Astrocyte (in vitro differentiated cells and primary cell): ENCODE measurements around the gene HSD3B7. TPM values are rescaled to one million over a fixed set of nuclear protein-coding genes. Genes with fewer than 3 reads are reported as not detected.

Experiments used
- DNase-seq: peaks from one replicate; pipeline ENCODE4 v3.0.0-alpha.2; 2010; ENCODE audit warnings: low read depth
- FAIRE-seq: peaks from 2 replicates; lab custom pipeline; 2011; peaks lifted over from hg19 to GRCh38; lab: Jason Lieb, UNC
- H2AFZ ChIP-seq: 2 replicates; pipeline ENCODE4 v1.6.0; 2012; ENCODE audit warnings: low read depth, low read length, inconsistent platforms
- H3K27ac ChIP-seq: 2 replicates; pipeline ENCODE4 v1.5.1; 2011; ENCODE audit warnings: low read depth, low read length, inconsistent platforms
- H3K27me3 ChIP-seq: 2 replicates; pipeline ENCODE4 v1.6.0; 2011; ENCODE audit warnings: low read length, inconsistent platforms; ENCODE audit not compliant: insufficient read depth
- H3K36me3 ChIP-seq: 2 replicates; pipeline ENCODE4 v1.5.1; 2011; ENCODE audit warnings: low read length, inconsistent platforms; ENCODE audit not compliant: insufficient read depth
- H3K4me1 ChIP-seq: 2 replicates; pipeline ENCODE4 v1.5.1; 2011; ENCODE audit warnings: low read length, inconsistent platforms; ENCODE audit not compliant: insufficient read depth
- H3K4me2 ChIP-seq: 2 replicates; pipeline ENCODE4 v1.6.0; 2012; ENCODE audit warnings: low read length, inconsistent platforms
- H3K4me3 ChIP-seq: 2 replicates; pipeline ENCODE4 v1.5.1; 2011; ENCODE audit warnings: low read depth, mild to moderate bottlenecking, low read length, inconsistent platforms; ENCODE audit not compliant: insufficient read depth
- H3K79me2 ChIP-seq: 2 replicates; pipeline ENCODE4 v1.6.0; 2012; ENCODE audit warnings: mild to moderate bottlenecking, low read length, inconsistent platforms; ENCODE audit not compliant: insufficient read depth
- H3K9ac ChIP-seq: 2 replicates; pipeline ENCODE4 v1.6.0; 2012; ENCODE audit warnings: mild to moderate bottlenecking, low read length, inconsistent platforms
- H3K9me3 ChIP-seq: 2 replicates; pipeline ENCODE4 v1.5.1; 2012; ENCODE audit warnings: low read depth, mild to moderate bottlenecking, low read length, inconsistent platforms; ENCODE audit not compliant: insufficient read depth
- H4K20me1 ChIP-seq: 2 replicates; pipeline ENCODE4 v1.6.0; 2012; ENCODE audit warnings: low read length, inconsistent platforms; ENCODE audit not compliant: insufficient read depth
- H3K27ac Mint-ChIP-seq: one replicate; pipeline ENCODE4 v1.8.0; 2021; ENCODE audit warnings: mild to moderate bottlenecking, mixed read lengths; ENCODE audit not compliant: unreplicated experiment
- H3K27me3 Mint-ChIP-seq: one replicate; pipeline ENCODE4 v1.8.0; 2021; ENCODE audit warnings: low read depth, mixed read lengths; ENCODE audit not compliant: unreplicated experiment
- H3K36me3 Mint-ChIP-seq: one replicate; pipeline ENCODE4 v1.8.0; 2021; ENCODE audit warnings: low read depth, mixed read lengths; ENCODE audit not compliant: unreplicated experiment
- H3K4me1 Mint-ChIP-seq: one replicate; pipeline ENCODE4 v1.8.0; 2021; ENCODE audit warnings: low read depth, mixed read lengths; ENCODE audit not compliant: unreplicated experiment
- H3K4me3 Mint-ChIP-seq: one replicate; pipeline ENCODE4 v1.8.0; 2021; ENCODE audit warnings: mild to moderate bottlenecking, moderate library complexity, mixed read lengths; ENCODE audit not compliant: unreplicated experiment
- H3K9me3 Mint-ChIP-seq: one replicate; pipeline ENCODE4 v1.8.0; 2021; ENCODE audit warnings: mild to moderate bottlenecking, mixed read lengths; ENCODE audit not compliant: unreplicated experiment
- EZH2 ChIP-seq: IDR thresholded peaks from 2 replicates; pipeline ENCODE4 v1.6.1; 2012; ENCODE audit warnings: mild to moderate bottlenecking, low read length, inconsistent platforms; ENCODE audit not compliant: insufficient read depth
- total RNA-seq: library from RNA; stranded (reverse); gene quantifications from 2 replicates; pipeline ENCODE4 v1.2.1, GENCODE V29; 2021
- TF ChIP-seq, protein P1 (sequence below): IDR thresholded peaks from 2 replicates; pipeline ENCODE4 v1.5.1; 2011; ENCODE audit warnings: low read depth, mild to moderate bottlenecking, inconsistent platforms, low read length, moderate library complexity; ENCODE audit not compliant: insufficient read depth

HSD3B7 gene
- total RNA-seq, 1 donor from 2014 or later, result 8.3 TPM

DNA sequence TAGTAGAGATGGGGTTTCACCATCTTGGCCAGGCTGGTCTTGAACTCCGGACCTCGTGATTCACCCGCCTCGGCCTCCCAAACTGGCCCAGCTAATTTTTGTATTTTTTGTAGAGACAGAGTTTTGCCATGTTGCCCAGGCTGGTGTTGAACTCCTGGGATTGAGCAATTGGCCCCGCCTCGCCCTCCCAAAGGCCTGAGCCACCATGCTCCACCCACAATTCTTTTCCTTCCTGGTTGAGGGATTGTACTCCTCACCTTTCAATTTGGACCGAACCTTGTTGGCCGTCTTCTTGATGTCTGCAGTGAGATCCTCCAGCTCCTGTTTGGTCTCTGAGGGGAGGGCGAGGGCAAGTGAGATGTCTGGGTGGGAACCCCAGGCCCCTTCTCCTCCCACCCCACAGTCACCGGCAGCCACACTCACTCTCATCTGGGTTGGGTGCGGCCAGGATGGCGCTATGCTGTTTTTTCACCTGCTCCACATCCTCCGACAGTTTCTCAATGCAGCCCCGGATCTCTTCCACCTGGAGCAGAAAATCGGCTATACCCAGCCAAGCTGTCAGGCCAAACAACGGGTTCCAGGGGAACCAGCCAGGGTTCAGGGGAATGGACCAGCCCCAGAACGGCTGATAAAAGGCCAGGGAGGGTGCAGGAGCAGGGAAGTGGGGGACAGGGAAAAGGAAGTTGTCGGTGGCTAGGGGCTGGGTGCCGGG is 15.8 kb downstream of the HSD3B7 start:
- H3K79me2 ChIP-seq, result peaks cover 39% of the 10 kb centered on the region
- peaks cover 11% of the 10 kb centered on the region for H4K20me1 ChIP-seq
- peak overlapping the region; percentile 18 for H3K27ac Mint-ChIP-seq
- H3K9ac ChIP-seq, result no peak overlapping the region
- no peaks in the 10 kb centered on the region for H3K27me3 ChIP-seq
- H3K27me3 Mint-ChIP-seq, result no peaks in the 10 kb centered on the region
- no peak overlapping the region for H2AFZ ChIP-seq
- H3K9me3 ChIP-seq, result no peaks in the 10 kb centered on the region
- H3K36me3 Mint-ChIP-seq, result peaks cover 5% of the 10 kb centered on the region
- no peak overlapping the region for H3K4me3 Mint-ChIP-seq
- H3K4me1 Mint-ChIP-seq, result peaks cover 52% of the 10 kb centered on the region
- no peaks in the 10 kb centered on the region for H3K9me3 Mint-ChIP-seq
- H3K27ac ChIP-seq, result no peak overlapping the region
- no peaks in the 10 kb centered on the region for H3K36me3 ChIP-seq
- no peak overlapping the region for H3K4me3 ChIP-seq
- H3K4me2 ChIP-seq, result no peak overlapping the region
- H3K4me1 ChIP-seq, result peaks cover 38% of the 10 kb centered on the region
- TF ChIP-seq, protein P1, sequence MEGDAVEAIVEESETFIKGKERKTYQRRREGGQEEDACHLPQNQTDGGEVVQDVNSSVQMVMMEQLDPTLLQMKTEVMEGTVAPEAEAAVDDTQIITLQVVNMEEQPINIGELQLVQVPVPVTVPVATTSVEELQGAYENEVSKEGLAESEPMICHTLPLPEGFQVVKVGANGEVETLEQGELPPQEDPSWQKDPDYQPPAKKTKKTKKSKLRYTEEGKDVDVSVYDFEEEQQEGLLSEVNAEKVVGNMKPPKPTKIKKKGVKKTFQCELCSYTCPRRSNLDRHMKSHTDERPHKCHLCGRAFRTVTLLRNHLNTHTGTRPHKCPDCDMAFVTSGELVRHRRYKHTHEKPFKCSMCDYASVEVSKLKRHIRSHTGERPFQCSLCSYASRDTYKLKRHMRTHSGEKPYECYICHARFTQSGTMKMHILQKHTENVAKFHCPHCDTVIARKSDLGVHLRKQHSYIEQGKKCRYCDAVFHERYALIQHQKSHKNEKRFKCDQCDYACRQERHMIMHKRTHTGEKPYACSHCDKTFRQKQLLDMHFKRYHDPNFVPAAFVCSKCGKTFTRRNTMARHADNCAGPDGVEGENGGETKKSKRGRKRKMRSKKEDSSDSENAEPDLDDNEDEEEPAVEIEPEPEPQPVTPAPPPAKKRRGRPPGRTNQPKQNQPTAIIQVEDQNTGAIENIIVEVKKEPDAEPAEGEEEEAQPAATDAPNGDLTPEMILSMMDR, result no peak
- no peak for TF ChIP-seq EZH2
- FAIRE-seq, result no peak
- no peak for DNase-seq

DNA sequence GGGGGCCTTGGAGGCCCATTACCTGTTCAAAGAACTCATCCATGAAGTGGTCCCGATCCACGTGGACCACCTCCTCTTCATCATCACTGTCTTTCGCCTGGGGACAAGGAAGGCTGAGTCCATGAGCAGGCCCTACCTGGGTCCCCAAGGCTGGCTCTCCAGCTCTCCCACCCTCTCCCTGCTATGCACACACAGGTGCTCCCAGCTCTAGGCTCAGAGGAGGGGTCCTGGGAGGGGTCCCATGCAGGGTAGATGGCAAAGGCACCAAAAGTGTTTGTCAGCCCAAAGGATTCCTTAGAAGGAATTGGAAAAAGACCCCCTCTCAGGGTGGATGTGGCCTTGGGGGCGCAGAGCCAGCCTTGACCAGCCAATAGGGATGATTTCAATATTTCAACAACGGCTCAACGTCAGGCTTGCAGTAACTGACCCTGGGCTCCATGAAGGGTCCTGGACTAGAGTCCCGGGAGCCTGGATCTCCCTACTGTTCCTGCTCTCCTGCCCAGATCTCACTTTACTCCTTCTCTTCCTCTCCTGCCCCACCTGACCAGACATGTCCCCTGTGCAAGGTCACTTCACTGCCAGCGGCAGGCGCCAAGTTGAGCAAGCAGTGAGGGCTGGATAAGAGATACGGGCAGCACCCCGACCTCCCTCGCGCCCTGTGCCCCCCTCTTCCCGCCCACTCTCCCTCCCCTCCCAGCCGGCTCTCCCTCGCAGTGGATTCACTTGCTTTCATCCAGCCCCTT is 16.7 kb downstream of the HSD3B7 start:
- no peak overlapping the region for H3K4me3 Mint-ChIP-seq
- Histone ChIP-seq H3K4me1 (peaks cover 32% of the 10 kb centered on the region), H3K9me3 (no peaks in the 10 kb centered on the region), H3K4me3 (no peak overlapping the region), H3K79me2 (peaks cover 44% of the 10 kb centered on the region), H4K20me1 (peaks cover 11% of the 10 kb centered on the region), H2AFZ (no peak overlapping the region), H3K27ac (no peak overlapping the region), H3K27me3 (no peaks in the 10 kb centered on the region), H3K9ac (no peak overlapping the region), H3K4me2 (no peak overlapping the region), H3K36me3 (no peaks in the 10 kb centered on the region)
- peak overlapping the region; percentile 99 for H3K27ac Mint-ChIP-seq
- H3K27me3 Mint-ChIP-seq, result no peaks in the 10 kb centered on the region
- H3K4me1 Mint-ChIP-seq, result peaks cover 56% of the 10 kb centered on the region
- no peaks in the 10 kb centered on the region for H3K9me3 Mint-ChIP-seq
- FAIRE-seq (no peak), DNase-seq (no peak)
- TF ChIP-seq, protein P1, result no peak
- no peak for TF ChIP-seq EZH2
- H3K36me3 Mint-ChIP-seq, result peaks cover 2% of the 10 kb centered on the region
